GM12864 (cell line): Measurements from ENCODE around the gene PPP1R2.

Source experiments
- DNase-seq: peaks from one replicate; pipeline ENCODE4 v3.0.0-alpha.2; 2011; ENCODE audit warnings: low read depth
- H3K4me3 ChIP-seq: 2 replicates; pipeline ENCODE4 v1.5.1; 2011; ENCODE audit warnings: mild to moderate bottlenecking, low read depth, low read length, control low read depth
- TF ChIP-seq, protein P1 (sequence below): IDR thresholded peaks from 2 replicates; pipeline ENCODE4 v1.5.1; 2011; ENCODE audit warnings: low read depth, mild to moderate bottlenecking, moderate library complexity, low read length, control low read depth, inconsistent platforms; ENCODE audit errors: missing control alignments

The PPP1R2 gene

DNA sequence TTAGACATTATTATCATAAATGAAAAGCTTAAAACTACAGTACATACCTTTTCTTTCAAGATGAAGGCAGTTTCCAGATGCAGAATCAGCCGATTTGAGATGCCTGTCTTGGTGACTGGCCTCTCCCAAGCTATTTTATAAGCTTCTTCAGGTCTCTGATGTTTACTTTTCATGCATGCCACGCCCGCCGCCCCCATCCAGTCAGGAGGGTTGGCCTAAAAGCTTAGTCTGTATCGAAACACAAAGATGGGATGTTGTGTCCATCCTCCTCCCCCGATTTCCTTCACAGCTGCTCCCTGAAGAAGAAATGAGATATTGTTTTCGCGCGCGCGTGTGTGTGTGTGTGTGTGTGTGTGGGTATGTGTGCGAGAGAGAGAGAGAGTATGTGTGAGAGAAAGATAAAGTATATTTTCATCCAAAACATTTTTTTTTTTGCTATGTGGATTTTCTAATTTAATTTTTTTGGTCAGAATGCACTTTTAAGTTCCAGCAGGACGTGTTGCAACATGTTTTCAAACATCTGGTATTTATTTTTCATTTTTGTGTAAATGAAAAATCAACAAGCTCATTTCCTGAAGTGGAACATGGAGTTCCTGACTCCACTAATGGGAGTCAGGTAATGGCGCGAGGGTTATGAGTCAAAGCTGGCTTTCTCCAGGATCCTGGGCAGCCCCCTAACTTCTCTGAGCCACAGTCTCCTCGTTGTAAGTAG lies 40.9 kb upstream of the PPP1R2 start, which contains the start of gene APOD:
Gene APOD, minus strand, starts transcription at position 110 of the 712 bp plus-strand sequence. CDS start 4,479 bp downstream, outside the sequence.
- no peak for DNase-seq
- TF ChIP-seq, protein P1, sequence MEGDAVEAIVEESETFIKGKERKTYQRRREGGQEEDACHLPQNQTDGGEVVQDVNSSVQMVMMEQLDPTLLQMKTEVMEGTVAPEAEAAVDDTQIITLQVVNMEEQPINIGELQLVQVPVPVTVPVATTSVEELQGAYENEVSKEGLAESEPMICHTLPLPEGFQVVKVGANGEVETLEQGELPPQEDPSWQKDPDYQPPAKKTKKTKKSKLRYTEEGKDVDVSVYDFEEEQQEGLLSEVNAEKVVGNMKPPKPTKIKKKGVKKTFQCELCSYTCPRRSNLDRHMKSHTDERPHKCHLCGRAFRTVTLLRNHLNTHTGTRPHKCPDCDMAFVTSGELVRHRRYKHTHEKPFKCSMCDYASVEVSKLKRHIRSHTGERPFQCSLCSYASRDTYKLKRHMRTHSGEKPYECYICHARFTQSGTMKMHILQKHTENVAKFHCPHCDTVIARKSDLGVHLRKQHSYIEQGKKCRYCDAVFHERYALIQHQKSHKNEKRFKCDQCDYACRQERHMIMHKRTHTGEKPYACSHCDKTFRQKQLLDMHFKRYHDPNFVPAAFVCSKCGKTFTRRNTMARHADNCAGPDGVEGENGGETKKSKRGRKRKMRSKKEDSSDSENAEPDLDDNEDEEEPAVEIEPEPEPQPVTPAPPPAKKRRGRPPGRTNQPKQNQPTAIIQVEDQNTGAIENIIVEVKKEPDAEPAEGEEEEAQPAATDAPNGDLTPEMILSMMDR: no peak
- H3K4me3 ChIP-seq: no peak within 1 kb of the TSS

DNA sequence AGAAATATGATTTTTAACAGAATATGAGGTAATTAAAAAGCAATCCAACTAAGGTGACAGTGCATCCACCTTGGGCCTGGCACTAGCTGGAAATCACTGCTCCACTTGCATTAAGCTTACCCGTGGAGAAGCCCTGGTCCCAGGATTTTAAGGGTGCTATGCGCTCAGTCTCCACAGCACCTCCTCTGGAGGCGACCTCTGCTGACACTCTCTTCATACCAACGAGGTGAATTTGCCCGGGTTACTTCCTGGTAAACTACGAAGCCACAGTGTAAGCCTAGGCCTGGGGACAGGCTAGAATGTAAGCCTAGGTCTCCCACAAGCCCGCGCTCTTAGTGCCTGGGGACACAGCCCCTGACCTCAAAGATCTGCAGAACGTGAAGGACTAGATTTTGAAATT lies 39.8 kb upstream of the PPP1R2 start:
- TF ChIP-seq, protein P1: no peak
- no peak for DNase-seq
- H3K4me3 ChIP-seq: no peak overlapping the region

DNA sequence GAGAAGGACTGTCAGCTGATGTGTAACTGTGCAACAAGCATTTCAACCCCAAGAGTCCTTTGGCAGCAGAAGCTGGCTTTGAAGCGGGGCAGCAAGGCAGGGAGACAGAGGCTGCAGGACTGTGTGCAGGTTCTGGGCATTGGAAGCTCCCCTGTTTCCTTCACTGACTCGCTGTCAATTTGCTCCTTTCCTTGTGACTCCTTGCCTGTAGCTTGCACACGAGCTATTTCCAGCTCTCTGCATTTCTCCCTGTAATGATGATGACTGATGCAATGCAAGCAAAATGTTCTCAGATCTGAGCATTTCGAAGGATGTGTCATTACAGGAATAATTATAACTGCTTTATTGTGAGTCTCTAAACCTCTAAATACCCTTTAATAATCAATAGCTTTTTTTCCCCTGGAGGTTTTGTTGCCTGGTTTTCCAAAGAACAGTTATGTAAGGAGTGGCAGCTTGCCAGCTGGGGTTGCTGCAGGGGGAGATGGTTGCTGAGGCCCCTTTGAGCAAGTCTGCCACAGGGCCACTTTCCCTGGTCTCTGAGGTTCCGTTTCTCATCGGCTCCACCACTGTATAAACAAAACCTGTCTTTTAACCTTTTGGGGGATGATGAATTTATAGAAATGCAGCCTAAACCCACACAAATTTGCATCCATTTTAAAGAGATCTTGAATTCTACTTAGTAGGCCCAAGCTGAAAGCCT lies 37.8 kb upstream of the PPP1R2 start:
- TF ChIP-seq, protein P1: no peak

DNA sequence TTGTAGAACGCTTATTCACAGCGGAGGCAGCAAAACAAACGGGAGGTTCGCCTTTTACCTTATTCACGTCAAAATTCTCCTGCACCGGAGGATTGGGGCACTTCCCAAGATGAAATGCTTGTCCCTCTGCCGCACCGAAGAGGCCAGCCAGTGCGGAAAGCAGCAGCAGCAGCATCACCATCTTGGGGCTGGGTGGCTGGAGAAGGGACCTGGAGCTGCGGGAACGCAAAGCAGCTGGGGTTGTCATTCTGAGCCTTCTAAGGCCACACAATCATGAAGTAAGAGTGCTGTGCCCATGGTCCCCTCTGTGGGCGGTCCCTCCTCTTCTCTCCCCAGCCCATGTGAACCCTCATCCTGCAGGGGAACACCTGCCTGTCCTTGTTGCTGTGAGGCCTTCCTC lies 36.2 kb upstream of the PPP1R2 start:
- no peak for DNase-seq
- TF ChIP-seq, protein P1: no peak

More for the DNA sequence above, 37.8 kb upstream of the PPP1R2 start:
- H3K4me3 ChIP-seq: no peak overlapping the region
- DNase-seq: no peak

DNA sequence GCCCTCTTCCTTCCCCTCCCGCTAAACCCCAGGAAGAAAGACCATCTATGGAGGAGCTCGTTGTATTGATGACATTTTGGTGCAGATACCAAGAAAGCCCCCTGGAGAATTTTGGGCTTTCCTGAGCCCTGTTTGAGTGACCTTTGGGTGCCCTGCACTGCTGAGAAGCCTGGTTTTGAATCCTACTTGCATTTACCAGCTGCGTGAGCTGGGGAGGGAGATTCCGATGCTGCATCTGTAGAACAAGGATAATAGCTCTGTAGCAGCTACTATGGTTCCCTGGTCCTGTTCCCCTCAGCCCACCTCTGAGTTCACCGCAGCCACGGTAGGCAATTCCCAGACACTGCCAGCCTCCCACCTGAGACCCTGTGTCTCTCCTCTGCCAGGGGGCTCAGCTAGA lies 35.4 kb upstream of the PPP1R2 start:
- no peak for DNase-seq
- no peak overlapping the region for H3K4me3 ChIP-seq
- TF ChIP-seq, protein P1: no peak

More for the DNA sequence above, 36.2 kb upstream of the PPP1R2 start:
- no peak overlapping the region for H3K4me3 ChIP-seq

DNA sequence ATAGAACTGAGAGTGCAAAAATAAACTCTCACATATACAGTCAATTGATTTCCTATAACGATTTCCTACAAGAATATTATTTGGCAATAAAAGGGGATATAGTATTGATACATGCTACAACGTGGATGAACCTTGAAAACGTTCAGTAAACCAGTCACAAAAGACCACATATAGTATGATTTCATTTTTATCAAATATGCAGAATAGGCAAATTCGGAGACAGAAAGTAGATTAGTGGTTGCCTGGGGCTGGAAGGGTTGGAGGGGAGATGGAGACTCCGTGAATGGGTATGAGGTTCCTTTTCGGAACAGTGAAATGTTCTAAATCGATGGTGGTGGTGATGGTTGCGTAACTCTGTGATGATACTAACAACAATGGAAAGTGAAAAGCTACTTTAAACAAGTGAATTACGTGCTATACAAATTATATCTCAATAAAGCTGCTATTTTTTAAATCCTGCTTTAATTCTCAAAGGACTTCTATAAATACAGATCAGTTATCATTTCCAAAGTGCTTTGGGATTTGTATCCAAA lies 34.6 kb upstream of the PPP1R2 start:
- DNase-seq: no peak
- TF ChIP-seq, protein P1: no peak

More for the DNA sequence above, 34.6 kb upstream of the PPP1R2 start:
- H3K4me3 ChIP-seq: no peak overlapping the region
